ENCODE data around the gene PRR35. TPM values are rescaled to one million over a fixed set of nuclear protein-coding genes. Genes with fewer than 3 reads are reported as not detected.

Gene PRR35
- total and polyA plus RNA-seq, 7 donors: not detected

DNA sequence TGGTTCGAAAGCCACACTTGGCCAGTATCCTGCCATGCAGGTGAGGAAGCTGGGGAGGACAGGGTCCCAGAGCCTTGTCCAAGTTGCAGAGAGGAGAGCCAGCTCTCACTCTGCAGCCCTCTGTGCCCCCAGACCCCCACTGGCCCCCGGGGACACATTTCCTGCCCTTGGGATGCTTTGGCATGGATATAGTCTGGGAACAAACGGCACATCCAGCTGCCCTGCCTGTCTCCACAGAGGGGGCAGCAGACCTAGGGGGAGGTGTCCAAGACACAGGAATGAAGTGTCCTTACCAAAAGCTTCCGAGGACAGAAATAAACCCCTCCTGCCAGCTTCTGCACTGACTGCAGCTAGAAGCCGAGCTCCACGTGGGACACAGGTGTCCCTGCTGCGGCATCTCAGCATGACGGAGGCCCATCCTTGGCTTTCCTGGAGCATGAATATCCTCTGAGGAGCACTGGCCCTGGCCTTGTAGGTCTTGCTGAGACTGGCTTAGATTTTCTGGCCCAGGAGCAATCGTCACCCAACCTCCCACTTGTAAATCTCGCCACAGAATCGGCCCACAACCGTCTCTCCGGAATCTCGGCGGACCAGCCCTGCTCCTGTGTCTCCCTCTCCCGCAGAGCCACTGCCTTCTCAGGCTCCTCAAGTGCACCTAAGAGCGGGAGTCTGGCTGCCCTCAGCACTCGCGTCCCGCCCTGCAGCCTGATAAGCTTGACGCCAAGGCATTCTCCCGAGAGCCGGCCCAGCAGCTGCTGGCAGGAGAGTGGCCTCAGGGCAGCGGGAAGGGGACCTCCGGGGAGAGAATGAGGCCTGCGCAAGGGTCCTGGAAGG lies 33.8 kb upstream of the PRR35 start:
- peak; percentile 0 to 24 (median 14) for ATAC-seq
- peak overlapping the region; percentile 79 for H3K4me3 ChIP-seq
- peaks cover 42% of the 10 kb centered on the region for H3K4me1 ChIP-seq
- peaks cover 0 to 9% of the 10 kb centered on the region in 2 donors for H3K36me3 ChIP-seq (ENCODE audit: insufficient read depth in 1 of 2, low read depth in 1 of 2)
- H3K27me3 ChIP-seq (ENCODE audit: insufficient read depth in 3 of 3, low read length in 2 of 3): no peaks in the 10 kb centered on the region
- H3K27ac ChIP-seq: peak overlapping the region; percentile 100
- no peaks in the 10 kb centered on the region for H3K9me3 ChIP-seq
- DNase-seq: no peak
- WGBS, 3 donors: 3 to 7% (median 3%) methylated on average over 25 to 26 of the region's 26 CpGs
- intact Hi-C loops (cut with DNase I): loop anchor here in 1 of 2 donors (5.0 kb wide), 2 partner anchors 104 to 129 kb away; partner anchors contain the start of gene NME4
- TF ChIP-seq, protein P1, sequence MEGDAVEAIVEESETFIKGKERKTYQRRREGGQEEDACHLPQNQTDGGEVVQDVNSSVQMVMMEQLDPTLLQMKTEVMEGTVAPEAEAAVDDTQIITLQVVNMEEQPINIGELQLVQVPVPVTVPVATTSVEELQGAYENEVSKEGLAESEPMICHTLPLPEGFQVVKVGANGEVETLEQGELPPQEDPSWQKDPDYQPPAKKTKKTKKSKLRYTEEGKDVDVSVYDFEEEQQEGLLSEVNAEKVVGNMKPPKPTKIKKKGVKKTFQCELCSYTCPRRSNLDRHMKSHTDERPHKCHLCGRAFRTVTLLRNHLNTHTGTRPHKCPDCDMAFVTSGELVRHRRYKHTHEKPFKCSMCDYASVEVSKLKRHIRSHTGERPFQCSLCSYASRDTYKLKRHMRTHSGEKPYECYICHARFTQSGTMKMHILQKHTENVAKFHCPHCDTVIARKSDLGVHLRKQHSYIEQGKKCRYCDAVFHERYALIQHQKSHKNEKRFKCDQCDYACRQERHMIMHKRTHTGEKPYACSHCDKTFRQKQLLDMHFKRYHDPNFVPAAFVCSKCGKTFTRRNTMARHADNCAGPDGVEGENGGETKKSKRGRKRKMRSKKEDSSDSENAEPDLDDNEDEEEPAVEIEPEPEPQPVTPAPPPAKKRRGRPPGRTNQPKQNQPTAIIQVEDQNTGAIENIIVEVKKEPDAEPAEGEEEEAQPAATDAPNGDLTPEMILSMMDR (IDR thresholded peaks at IDR 0.05): no peak

DNA sequence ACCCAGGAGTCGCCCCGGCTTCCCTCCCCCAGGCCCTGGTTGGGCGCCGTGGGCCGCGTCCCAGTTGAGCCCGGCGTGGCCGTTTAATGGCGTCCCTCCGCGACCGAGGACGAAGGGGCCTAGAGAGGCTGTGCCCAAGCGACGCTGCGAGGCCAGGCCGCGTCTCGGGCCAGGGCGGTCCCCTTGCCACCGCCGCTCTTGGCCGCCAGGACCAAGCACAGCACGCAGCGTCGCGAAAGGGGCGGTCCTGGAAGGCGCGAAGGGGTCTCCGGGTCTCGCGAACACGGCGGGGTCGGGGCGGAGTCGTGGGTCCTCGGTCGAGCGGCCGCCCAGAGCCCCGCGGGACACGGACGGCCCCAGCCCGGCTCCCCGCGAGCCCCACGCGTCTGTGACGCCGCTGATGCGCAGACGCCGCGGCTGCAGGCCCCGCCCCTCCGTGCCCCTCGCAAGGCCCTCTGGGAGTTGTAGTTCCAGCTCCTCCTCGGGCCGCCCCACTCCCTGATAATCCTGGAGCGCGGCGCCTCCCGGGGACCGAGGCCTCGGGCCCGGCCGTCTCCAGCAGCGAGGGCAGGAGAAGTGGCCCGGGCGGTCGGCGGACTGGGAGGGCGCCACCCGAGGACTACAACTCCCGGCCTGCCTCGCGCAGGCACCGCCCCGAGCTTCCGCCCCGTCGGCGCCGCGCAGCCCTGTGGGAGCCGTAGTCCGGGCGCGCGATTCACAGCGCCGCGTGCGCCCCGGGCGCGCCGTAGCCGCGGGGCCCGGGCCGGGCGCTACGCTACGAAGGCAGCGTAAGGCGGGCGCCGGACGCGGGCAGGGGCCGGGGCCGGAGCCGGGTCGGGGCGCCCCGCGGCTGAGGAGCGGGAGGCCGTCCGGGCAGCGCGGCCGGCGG lies 32.9 kb upstream of the PRR35 start, which contains the start of gene CAPN15:
CAPN15 (plus strand) TSS at position 698 of the 889 bp plus-strand sequence. CDS start 19,127 bp downstream, outside the sequence.
- TF ChIP-seq, protein P1 (IDR thresholded peaks at IDR 0.05): no peak
- Histone ChIP-seq H3K36me3 (ENCODE audit: insufficient read depth in 1 of 2, low read depth in 1 of 2) (peaks cover 0 to under 1% of the 10 kb centered on the region in 2 donors), H3K27ac (peak within 1 kb of the TSS; percentile 100), H3K4me1 (peaks cover 42% of the 10 kb centered on the region), H3K27me3 (ENCODE audit: insufficient read depth in 3 of 3, low read length in 2 of 3) (no peaks in the 10 kb centered on the region), H3K9me3 (no peaks in the 10 kb centered on the region), H3K4me3 (peak within 1 kb of the TSS; percentile 87)
- ATAC-seq (peak; percentile 80 to 84 (median 81)), DNase-seq (peak; percentile 89 to 95)
- WGBS, 3 donors: 0% methylated on average over 61 to 129 of the region's 129 CpGs
- intact Hi-C loops (cut with DNase I): loop anchor here in 1 of 2 donors (5.0 kb wide), 2 partner anchors 105 to 130 kb away; partner anchors contain the start of gene NME4

DNA sequence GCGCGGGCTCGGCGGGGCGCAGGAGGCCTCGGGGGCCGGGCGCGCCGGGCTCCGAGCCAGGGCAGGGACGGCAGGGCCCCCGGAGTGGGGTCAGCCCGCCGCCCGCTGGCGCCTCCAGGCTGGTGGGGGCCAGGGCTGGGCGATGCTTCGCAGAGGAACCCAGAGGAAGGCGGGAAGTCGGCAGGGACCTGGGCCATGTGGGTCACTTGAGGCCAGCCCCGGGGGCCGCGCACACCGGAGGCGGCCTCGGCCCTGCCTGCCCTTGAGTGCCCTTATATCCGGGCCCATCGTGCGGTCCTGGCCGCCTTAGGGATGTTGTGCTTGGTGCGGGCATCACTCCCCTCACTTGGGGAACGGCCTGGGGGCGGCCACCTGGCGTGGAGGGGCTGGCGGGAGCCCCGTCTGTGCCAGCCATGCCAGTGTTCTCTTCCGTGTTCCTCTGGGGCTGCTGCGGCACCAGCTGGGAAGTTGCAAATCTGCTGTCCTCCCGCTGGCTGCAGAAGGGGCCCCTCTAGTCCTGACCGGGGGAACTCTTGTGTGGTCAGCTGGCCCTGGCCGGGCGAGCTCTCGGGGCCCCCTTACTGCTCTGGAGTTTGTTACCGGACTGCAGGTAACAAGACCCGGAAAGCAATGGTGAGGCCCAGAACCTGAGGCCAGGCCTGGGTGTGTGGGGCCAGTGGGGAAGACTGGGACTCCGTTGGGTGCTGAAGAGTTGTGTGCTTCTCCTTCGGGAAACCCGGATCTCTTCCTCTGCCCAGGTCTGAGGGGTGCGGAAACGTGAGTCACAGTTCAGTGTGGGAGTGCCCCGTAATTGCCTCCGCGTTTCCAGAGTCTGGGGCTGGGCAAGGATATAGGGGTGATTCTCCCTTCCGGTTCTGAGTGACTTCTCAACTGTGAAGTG lies 31.8 kb upstream of the PRR35 start:
- WGBS, 3 donors: 4 to 7% (median 6%) methylated on average over 42 to 55 of the region's 55 CpGs
- H3K27ac ChIP-seq: peak overlapping the region; percentile 83
- H3K4me3 ChIP-seq: peak overlapping the region; percentile 87
- ATAC-seq (peak in 2 of 4 donors; percentile 0 to 3), DNase-seq (peak in 1 of 2 donors; percentile 75)
- no peaks in the 10 kb centered on the region for H3K27me3 ChIP-seq (ENCODE audit: insufficient read depth in 3 of 3, low read length in 2 of 3)
- H3K9me3 ChIP-seq: no peaks in the 10 kb centered on the region
- TF ChIP-seq, protein P1 (IDR thresholded peaks at IDR 0.05): no peak
- H3K4me1 ChIP-seq: peaks cover 49% of the 10 kb centered on the region
- intact Hi-C loops (cut with DNase I): loop anchor here in 1 of 2 donors (5.0 kb wide), 2 partner anchors 106 to 131 kb away; partner anchors contain the start of gene NME4
- H3K36me3 ChIP-seq (ENCODE audit: insufficient read depth in 1 of 2, low read depth in 1 of 2): no peaks in the 10 kb centered on the region
